Forelimb muscle (tissue), 1 donor: Measurements from ENCODE around the gene CEP128. TPM values are rescaled to one million over a fixed set of nuclear protein-coding genes. Genes with fewer than 3 reads are reported as not detected.
"Not testable (repeated sequence)": the region's sequence is repeated elsewhere in the genome, so short reads cannot be mapped to it uniquely, and the experiment has no call there.

Experiments used
- DNase-seq: peaks from one replicate; pipeline ENCODE4 v3.0.0-alpha.2; 2013; ENCODE audit warnings: low read depth
- polyA plus RNA-seq: library from polyadenylated mRNA; unstranded; fragments of 120-200 nt; gene quantifications from one replicate; pipeline ENCODE4 v1.2.1, GENCODE V29; 2013; ENCODE audit not compliant: insufficient read length

Gene CEP128
- polyA plus RNA-seq, 1 donor, result 3.3 TPM

DNA sequence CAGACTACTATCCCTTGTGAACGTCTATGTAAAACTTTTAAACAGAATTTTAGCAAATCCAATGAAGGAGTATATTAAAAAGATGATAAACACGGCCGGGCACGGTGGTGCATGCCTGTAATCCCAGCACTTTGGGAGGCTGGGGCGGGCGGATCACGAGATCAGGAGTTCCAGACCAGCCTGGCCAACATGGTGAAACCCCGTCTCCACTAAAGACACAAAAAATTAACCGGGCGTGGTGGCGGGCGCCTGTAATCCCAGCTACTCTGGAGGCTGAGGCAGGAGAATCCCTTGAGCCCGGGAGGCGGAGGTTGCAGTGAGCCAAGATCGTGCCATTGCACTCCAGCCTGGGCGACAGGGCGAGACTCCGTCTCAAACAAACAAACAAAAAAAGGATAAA lies 11.7 kb upstream of the CEP128 start:
- not testable (repeated sequence) for DNase-seq

DNA sequence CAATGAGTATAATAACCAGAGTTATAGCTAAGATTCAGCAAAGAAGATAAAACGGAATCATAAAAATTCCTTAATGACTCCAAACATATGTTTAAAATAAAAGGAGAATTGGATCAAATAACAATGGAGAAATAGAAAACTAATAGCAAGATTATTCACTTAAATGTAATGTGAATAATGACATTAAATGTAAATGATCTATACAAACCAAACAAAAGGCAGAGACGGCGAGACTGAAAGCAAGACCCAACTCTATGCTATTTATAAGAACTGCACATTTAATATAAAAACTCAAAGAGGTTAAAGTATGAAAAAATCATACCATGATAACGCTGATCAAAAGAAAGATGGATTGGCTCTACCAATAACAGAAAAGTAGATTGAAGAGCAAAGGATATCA lies 10.0 kb upstream of the CEP128 start:
- no peak for DNase-seq

DNA sequence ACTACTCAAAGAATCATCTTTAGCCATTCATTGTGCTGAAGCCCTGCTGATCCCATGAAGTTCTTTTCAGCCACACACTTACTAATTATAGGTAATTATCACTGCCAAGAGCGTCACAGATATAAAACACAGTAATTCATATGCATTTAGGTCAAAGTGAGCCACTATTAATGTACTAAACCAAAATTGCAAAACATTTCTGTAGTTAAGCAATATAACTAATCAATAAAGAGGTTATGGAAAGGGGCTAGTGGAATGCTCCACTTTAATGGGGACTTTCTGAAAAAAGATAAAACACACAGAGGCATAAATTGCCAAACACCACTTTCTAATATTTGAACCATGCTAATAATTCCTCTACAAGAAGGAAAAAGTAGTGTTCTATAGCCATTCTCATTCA lies 6.8 kb upstream of the CEP128 start:
- no peak for DNase-seq

DNA sequence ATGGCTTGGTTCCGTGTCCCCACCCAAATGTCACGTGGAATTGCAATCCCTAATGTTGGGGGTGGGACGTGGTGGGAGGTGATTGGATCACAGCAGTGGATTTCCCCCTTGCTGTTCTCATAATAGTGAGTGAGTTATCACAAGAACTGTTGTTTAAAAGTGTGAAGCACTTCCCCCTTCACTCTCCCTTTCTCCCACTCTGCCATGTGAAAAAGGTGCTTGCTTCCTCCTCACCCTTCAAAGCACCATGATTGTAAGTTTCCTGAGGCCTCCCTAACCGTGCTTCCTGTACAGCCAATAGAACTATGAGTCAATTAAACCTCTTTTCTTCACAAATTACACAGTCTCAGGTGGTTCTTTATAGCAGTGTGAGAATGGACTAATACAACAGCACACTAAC lies 5.3 kb upstream of the CEP128 start:
- DNase-seq, result no peak

- no peak for DNase-seq
Observed at GRCh38 chr14:80946187-80946586, 4.6 kb upstream of the CEP128 start.

DNA sequence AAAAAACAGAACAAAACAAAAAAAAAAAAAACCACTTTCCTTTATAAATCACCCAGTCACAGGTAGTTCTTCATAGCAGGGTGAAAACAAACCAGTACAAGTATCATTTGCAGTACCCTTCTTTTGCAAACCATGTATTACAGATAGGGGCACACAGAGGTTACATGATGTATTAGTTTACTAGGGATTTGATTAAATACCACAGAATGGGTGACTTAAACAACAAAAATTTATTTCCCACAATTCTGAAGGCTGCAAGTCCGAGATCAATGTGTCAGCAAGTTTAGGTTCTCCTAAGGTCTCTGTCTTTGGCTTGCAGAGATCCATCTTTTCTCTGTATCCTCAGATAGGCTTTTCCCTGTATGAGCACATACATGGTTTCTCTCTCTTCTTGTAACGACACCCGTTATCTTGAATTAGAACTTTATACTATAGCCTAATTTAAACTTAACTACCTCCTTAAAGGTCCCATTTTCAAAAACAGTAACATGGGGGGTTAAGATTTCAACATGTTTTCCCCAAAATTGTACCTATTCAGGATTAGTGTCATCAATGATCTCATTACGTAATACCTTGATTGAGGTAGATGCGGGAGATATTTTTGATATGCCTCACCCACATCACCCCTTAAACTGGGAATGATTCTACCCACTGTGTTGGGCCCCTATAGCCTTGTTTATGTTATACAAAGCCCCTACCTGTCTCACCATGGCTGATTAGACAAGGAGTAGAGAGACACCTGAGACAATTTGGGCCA lies 3.5 kb upstream of the CEP128 start:
- DNase-seq, result no peak

GRCh38 chr14:80942191-80942600 lies 658 bp upstream of the CEP128 start:
- no peak for DNase-seq

DNA sequence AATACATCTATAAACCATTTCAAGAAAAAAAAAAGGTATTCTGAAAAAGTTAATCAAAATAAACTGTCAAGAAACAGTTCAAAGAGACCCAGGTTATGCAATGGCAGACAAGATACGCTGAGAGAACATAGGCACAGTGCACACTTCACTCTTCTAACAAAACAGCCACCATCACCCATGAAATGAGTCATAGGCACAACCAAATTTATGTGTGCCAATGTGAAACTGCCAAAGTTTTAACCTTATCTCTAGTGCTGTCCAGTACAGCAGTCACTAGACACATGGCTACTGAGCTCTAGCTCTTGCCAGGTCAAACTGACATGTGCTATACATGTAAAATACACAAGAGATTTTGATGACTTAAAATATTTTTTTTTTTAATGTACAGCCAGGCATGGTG lies 1.4 kb downstream of the CEP128 start:
- DNase-seq, result no peak

DNA sequence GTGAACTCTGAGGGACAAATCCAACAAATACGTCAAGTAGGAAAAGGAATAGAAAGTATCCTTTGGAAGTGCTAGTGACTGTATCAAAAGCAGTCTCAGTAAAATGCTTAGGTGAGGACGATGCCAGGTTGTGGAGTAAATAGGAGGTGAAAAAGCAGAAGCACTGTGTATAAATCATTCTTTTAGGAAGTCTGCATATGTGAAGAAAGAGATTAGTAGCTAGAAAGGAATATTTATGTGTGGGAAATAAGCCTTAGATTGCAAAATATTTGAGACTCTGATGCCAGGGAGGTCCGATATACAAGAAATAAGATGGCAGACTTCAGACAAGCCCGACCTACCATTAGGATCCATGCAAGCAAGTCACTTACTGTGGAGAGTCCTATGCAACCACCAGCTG lies 7.9 kb downstream of the CEP128 start:
- DNase-seq, result no peak

DNA sequence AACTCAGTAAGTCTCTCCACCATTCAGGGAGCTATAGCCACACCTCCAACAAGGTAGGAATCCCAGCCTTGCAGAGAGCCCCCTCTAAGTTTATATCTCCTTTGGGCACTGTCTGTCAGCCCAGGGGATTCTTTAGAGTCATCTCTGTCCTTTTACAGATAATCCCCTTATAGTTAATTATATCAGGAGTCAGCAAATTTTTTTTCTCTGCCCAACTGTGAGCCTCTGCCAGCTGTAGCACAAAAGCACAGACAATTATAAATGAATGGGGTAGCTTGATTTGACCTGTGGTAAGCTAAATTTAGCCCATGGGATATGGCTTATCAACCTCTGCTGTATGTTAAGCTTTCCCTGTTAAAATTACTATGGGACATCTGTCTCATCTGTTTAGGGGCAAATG lies 8.3 kb downstream of the CEP128 start:
- no peak for DNase-seq

- no peak for DNase-seq
Observed at GRCh38 chr14:80930836-80931389, 10.6 kb downstream of the CEP128 start.

- DNase-seq, result no peak
Observed at GRCh38 chr14:80930095-80930494, 11.4 kb downstream of the CEP128 start.

GRCh38 chr14:80927083-80927989 lies 14.2 kb downstream of the CEP128 start:
- DNase-seq, result no peak

- no peak for DNase-seq
Observed at GRCh38 chr14:80926397-80927082, 15.0 kb downstream of the CEP128 start.

GRCh38 chr14:80924365-80925103 lies 17.0 kb downstream of the CEP128 start:
- DNase-seq, result no peak

DNA sequence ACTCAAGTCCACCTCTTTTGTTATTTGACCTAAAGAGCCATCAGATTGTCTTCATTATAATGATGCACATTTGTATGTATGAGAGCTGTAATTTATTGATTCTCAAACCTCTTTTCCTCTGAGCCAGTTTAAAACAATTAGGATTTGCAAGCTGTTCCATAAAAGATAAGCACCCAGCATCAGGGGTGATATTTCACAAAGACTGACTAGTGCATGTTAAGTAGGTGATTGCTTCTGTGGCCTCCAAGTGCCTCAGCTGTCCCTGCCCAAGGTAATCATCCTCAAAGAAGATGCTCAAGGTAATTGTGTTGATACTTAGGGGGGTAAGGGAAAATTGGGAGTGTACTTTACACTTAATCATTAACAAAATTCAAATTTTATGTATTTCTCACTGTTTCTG lies 18.2 kb downstream of the CEP128 start:
- no peak for DNase-seq

GRCh38 chr14:80919622-80920021 lies 21.9 kb downstream of the CEP128 start:
- no peak for DNase-seq

- DNase-seq, result not testable (repeated sequence)
Observed at GRCh38 chr14:80912013-80912412, 29.5 kb downstream of the CEP128 start.

DNA sequence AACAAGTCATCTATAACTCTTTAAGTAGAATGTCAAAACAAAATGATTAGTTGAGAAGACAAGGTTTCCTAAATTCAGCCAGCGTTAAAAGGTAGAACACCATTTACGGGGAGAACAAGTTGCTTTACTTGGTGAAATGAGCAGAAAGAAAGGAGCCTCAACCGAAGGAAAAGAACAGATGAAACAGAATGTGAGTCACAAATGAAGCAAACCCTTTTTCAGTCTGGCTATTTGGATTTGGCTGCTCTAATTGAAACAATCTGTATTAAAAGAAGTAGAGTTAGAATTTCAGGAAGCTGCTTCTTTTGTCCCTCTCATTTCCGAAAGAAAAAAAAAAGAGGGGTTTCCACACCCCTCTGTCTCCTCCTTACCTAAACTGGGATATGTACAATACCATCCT lies 34.6 kb downstream of the CEP128 start:
- no peak for DNase-seq

- no peak for DNase-seq
Observed at GRCh38 chr14:80906336-80906735, 35.2 kb downstream of the CEP128 start.

GRCh38 chr14:80902608-80903007 lies 38.9 kb downstream of the CEP128 start:
- DNase-seq, result no peak
